GM12801 (cell line): ENCODE measurements around the gene RBM34.
A peak's percentile ranks its signal among the peaks of the same experiment; 100 is the strongest.

Source experiments
- TF ChIP-seq, protein P1 (sequence below): IDR thresholded peaks from one replicate; pipeline ENCODE4 v1.5.1; 2011; ENCODE audit warnings: control low read depth; ENCODE audit not compliant: insufficient read length; ENCODE audit errors: extremely low read depth

RBM34 gene

GRCh38 chr1:235100194-235100772 lies 60.8 kb downstream of the RBM34 start:
- TF ChIP-seq, protein P1, sequence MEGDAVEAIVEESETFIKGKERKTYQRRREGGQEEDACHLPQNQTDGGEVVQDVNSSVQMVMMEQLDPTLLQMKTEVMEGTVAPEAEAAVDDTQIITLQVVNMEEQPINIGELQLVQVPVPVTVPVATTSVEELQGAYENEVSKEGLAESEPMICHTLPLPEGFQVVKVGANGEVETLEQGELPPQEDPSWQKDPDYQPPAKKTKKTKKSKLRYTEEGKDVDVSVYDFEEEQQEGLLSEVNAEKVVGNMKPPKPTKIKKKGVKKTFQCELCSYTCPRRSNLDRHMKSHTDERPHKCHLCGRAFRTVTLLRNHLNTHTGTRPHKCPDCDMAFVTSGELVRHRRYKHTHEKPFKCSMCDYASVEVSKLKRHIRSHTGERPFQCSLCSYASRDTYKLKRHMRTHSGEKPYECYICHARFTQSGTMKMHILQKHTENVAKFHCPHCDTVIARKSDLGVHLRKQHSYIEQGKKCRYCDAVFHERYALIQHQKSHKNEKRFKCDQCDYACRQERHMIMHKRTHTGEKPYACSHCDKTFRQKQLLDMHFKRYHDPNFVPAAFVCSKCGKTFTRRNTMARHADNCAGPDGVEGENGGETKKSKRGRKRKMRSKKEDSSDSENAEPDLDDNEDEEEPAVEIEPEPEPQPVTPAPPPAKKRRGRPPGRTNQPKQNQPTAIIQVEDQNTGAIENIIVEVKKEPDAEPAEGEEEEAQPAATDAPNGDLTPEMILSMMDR: no peak

DNA sequence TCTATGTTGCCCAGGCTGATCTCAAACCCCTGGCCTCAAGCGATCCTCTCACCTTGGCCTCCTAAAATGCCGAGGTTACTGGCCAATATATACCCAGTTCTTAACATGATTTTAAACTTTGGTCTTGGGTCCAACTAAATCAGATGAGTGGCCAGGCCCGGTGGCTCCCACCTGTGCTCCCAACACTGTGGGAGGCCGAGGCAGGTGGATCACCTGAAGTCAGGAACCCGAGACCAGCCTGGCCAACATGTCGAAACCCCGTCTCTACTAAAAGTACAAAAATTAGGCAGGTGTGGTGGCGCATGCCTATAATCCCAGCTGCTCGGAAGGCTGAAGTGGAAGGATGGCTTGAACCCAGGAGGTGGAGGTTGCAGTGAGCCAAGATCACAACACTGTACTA lies 62.1 kb downstream of the RBM34 start:
- TF ChIP-seq, protein P1: no peak

DNA sequence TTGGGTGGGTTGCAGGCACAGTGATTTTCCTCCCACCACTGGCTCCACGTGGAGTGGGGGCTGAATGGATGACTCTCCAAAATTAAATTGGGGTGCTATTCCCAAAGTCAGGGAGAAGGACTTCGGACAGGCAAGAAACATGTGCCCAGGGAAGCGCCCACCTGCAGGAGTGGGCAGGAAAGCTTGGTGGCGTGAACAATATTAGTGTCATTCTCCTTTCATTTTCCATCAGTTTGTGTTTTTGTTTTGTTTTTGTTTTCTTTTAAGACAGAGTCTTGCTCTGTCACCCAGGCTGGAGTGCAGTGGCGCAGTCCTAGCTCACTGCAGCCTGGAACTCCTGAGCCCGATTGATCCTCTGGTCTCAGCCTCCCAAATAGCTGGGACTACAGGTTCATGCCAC lies 62.5 kb downstream of the RBM34 start:
- TF ChIP-seq, protein P1: no peak

GRCh38 chr1:235095938-235096562 lies 65.0 kb downstream of the RBM34 start:
- TF ChIP-seq, protein P1: no peak

GRCh38 chr1:235093696-235094592 lies 67.1 kb downstream of the RBM34 start:
- TF ChIP-seq, protein P1: peak; percentile 83

DNA sequence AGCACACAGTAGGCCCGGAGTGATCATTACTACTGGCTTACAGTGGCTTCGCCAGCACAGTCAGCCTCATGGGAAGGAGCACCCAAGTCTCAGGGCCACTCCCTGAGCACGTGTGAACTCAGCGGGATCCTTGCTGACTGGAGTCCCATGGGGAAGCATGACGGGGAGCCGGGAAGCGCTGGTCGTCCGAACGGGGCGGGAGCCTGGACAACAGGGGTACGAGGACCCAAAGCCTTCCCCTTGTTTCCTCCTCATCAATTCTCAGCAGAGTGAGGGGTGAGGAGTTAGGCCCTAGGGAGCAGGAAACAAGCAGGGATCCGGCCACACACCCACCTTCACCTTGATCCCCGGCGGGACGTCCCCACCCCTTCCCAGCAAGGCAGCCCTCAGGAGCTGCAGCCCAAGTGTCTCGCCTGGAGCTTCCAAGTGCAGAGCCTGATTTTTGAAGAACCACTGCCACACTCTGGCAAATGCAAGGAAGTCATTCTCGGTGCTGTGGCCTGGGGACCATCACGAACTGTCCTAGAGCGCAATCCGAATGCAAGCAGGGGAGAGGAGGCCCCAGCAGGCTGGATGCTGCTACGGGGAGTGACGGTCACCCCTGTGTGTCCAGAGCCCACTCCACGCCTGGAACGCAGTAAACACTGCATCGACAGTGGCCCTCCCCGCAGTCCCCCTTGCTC lies 67.9 kb downstream of the RBM34 start:
- TF ChIP-seq, protein P1: no peak
